ENCODE results near the gene PRSS3.
"Not testable (repeated sequence)": the region's sequence is repeated elsewhere in the genome, so short reads cannot be mapped to it uniquely, and the experiment has no call there.

Gene PRSS3

DNA sequence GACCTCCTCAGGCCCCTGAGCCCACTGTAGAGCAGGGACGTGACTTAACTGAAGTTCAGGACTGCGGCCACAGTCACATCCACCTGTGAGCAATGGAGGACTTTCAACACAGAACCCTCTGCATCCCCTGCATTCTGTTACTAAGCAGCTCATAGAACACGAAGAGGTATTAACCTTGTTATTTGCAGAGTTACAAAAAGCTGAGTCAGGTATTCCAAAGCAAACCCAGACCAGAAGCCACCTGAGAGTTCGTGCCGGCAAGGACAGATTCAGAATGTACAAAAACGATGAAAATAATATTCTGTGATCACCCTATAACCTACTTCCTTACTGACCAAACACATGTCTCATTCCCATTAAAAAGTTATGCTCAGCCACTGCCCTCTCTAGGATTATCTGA is 33.0 kb upstream of the PRSS3 start:
- H3K4me1 ChIP-seq (ENCODE audit: insufficient read depth, insufficient read length), result no peaks in the 10 kb centered on the region
- H3K36me3 ChIP-seq (ENCODE audit: insufficient read depth, insufficient read length, low read length), result no peaks in the 10 kb centered on the region
- no peaks in the 10 kb centered on the region for H3K9me3 ChIP-seq (ENCODE audit: insufficient read depth, low read length)
- H3K4me3 ChIP-seq (ENCODE audit: insufficient read length, low read depth), result no peak overlapping the region
- no peak overlapping the region for H3K9ac ChIP-seq (ENCODE audit: insufficient read length, low read depth)
- no peak for TF ChIP-seq SUZ12 (IDR thresholded peaks at IDR 0.05; ENCODE audit: extremely low read depth, insufficient read depth, insufficient read length)
- no peak for TF ChIP-seq ZNF274 (IDR thresholded peaks at IDR 0.05; ENCODE audit: low read depth, low read length)
- no peak for DNase-seq (ENCODE audit: low read depth, low spot score)
- no peaks in the 10 kb centered on the region for H3K27me3 ChIP-seq (ENCODE audit: insufficient read depth, insufficient read length)

DNA sequence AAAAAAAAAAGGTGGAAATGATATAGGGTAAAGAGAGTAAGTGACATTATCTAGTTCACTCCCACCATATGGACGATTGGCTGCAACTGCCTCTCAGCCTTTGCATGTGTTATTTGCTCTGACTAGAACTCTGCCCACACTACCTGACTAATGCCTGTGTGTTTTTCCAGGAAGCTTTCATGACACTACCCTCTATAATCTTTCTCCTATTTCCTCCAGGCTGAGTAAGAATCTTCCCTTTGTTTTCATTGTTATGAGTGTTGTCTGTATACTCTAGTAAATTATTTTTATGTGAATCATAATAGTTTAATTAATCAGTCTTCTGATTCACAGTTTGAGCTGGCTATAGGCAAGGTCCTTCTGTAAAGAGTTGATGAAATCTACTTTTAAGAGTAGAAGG is 31.7 kb upstream of the PRSS3 start:
- H3K36me3 ChIP-seq (ENCODE audit: insufficient read depth, insufficient read length, low read length); H3K27me3 ChIP-seq (ENCODE audit: insufficient read depth, insufficient read length); H3K9me3 ChIP-seq (ENCODE audit: insufficient read depth, low read length); H3K4me1 ChIP-seq (ENCODE audit: insufficient read depth, insufficient read length); H3K9ac ChIP-seq (ENCODE audit: insufficient read length, low read depth); DNase-seq (ENCODE audit: low read depth, low spot score); H3K4me3 ChIP-seq (ENCODE audit: insufficient read length, low read depth): not testable (repeated sequence)

DNA sequence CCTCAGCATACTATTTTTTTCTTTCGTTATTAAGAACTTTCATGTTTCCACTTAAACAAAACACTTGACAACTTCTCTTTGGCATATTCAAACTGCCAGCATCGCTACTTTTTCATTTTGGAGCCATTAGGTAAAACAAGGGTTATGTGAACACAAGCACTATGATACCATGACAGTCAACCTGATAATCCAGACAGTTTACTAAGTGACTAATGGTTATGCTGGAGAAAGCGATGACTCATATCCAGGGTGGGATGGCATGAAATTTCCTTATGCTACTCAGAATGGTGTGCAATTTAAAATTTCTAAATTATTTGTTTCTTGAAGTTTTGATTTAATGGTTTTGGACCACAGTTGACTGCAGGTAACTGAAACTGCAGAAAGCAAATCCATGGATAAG is 29.9 kb upstream of the PRSS3 start:
- TF ChIP-seq SUZ12 (IDR thresholded peaks at IDR 0.05; ENCODE audit: extremely low read depth, insufficient read depth, insufficient read length) (no peak), ZNF274 (IDR thresholded peaks at IDR 0.05; ENCODE audit: low read depth, low read length) (no peak), YY1 (IDR thresholded peaks at IDR 0.05; ENCODE audit: insufficient read depth, insufficient read length) (no peak)
- no peak overlapping the region for H3K4me3 ChIP-seq (ENCODE audit: insufficient read length, low read depth)
- no peak for DNase-seq (ENCODE audit: low read depth, low spot score)
- H3K9ac ChIP-seq (ENCODE audit: insufficient read length, low read depth), result no peak overlapping the region
- H3K36me3 ChIP-seq (ENCODE audit: insufficient read depth, insufficient read length, low read length), result no peaks in the 10 kb centered on the region
- no peaks in the 10 kb centered on the region for H3K27me3 ChIP-seq (ENCODE audit: insufficient read depth, insufficient read length)
- no peaks in the 10 kb centered on the region for H3K9me3 ChIP-seq (ENCODE audit: insufficient read depth, low read length)
- peaks cover 2% of the 10 kb centered on the region for H3K4me1 ChIP-seq (ENCODE audit: insufficient read depth, insufficient read length)

DNA sequence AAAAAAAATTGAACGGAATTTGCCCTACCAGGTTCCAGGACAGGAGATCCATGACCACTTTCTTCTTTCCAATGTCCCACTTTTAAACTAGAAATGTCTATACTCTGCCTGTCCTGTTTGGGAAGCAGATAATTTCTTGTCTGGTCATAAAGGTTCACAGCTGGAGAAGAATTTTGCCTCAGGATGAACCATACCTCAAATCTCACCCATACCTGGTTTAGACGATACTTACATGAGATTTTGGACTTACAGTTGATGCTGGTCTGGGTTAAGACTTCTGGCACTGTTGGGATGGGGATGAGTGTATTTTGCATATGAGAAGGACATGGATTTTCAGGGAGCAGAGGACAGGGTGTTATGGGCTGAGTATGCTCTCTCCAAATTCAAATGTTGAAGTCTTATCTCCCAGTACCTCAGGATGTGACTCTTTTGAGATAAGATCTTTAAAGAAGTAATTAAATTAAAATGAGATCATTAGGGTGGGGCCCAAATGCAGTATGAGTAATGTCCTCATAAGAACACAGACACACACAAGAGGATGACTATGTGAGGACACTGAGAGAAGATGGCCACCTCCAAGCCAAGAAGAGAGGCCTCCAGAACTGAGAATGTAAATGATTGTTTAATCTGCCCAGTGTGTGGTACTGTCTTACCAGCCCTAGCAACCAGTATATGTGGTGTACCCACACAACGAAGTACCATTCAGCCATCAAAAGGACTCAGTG is 25.0 kb upstream of the PRSS3 start:
- not testable (repeated sequence) for H3K9ac ChIP-seq (ENCODE audit: insufficient read length, low read depth); H3K27me3 ChIP-seq (ENCODE audit: insufficient read depth, insufficient read length); H3K4me1 ChIP-seq (ENCODE audit: insufficient read depth, insufficient read length); H3K9me3 ChIP-seq (ENCODE audit: insufficient read depth, low read length); H3K4me3 ChIP-seq (ENCODE audit: insufficient read length, low read depth); H3K36me3 ChIP-seq (ENCODE audit: insufficient read depth, insufficient read length, low read length); DNase-seq (ENCODE audit: low read depth, low spot score)

DNA sequence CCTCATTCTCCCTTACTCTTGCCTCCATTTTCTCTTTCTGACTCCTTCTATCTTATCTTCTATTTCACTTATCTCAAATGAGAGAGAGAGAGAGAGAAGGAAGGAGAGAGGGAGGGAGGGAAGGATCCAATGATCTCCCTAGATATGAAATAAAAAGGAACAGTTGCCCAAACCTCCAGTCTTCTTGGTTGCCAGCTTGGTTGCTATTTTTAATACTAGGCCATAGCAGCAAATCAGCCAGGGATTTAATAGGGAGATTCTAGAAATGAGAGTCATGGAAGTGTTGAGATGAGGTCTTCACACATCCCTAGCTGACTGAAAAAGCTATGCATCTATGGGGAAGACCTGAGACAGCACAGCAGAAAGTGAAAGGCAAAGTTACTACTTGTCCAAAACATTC is 22.2 kb upstream of the PRSS3 start:
- not testable (repeated sequence) for H3K9ac ChIP-seq (ENCODE audit: insufficient read length, low read depth); DNase-seq (ENCODE audit: low read depth, low spot score); H3K36me3 ChIP-seq (ENCODE audit: insufficient read depth, insufficient read length, low read length); H3K4me3 ChIP-seq (ENCODE audit: insufficient read length, low read depth); H3K4me1 ChIP-seq (ENCODE audit: insufficient read depth, insufficient read length); H3K9me3 ChIP-seq (ENCODE audit: insufficient read depth, low read length); H3K27me3 ChIP-seq (ENCODE audit: insufficient read depth, insufficient read length)

DNA sequence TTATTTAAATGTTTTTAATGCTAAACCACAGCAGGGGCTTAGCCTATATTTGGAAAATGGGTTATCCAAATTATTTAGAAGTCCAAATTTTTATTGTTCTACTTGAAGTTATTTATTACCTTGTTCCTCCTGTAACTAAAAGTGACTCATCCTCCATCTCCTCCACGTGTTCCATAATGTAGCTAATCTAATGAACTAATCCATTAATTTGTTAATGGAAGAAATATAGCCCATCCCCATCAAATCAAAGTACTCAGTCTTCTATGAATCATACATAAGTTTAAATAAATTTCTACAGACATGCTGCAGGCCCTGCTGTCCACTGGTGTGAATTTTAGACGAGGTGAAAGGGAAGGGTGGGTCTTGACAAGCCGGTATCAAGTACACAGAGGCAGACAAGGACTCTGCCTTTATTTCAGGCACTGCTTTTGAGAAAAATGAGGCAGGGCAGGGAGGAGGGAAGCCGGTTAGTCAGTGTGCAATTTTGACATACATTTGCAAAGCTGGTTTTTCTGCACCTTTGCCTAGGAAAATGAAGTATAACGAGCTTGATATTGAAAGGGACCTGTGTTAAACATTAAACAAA is 21.2 kb upstream of the PRSS3 start:
- DNase-seq (ENCODE audit: low read depth, low spot score); H3K36me3 ChIP-seq (ENCODE audit: insufficient read depth, insufficient read length, low read length); H3K27me3 ChIP-seq (ENCODE audit: insufficient read depth, insufficient read length); H3K4me3 ChIP-seq (ENCODE audit: insufficient read length, low read depth); H3K4me1 ChIP-seq (ENCODE audit: insufficient read depth, insufficient read length); H3K9ac ChIP-seq (ENCODE audit: insufficient read length, low read depth); H3K9me3 ChIP-seq (ENCODE audit: insufficient read depth, low read length): not testable (repeated sequence)

DNA sequence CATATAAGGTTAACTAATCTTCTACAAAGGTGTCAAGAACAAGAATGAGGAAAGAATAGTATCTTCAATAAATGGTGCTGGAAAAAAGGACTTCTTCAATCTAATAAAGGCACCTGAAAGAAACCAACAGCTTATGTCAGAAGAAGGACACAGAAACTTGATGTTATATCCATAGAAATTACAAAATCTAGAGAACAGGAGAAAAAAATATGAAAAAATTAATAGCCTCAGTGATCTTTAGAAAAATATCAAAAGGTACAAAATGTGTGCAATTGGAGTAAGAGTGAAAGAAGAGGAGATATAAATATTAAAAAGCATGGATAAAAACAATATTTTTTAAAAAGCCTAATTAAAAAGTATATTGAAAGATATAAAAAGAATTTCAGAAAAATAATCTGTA is 18.8 kb upstream of the PRSS3 start:
- H3K9ac ChIP-seq (ENCODE audit: insufficient read length, low read depth), result no peak overlapping the region
- no peaks in the 10 kb centered on the region for H3K27me3 ChIP-seq (ENCODE audit: insufficient read depth, insufficient read length)
- DNase-seq (ENCODE audit: low read depth, low spot score), result no peak
- H3K36me3 ChIP-seq (ENCODE audit: insufficient read depth, insufficient read length, low read length), result no peaks in the 10 kb centered on the region
- no peaks in the 10 kb centered on the region for H3K4me1 ChIP-seq (ENCODE audit: insufficient read depth, insufficient read length)
- H3K9me3 ChIP-seq (ENCODE audit: insufficient read depth, low read length), result no peaks in the 10 kb centered on the region
- no peak overlapping the region for H3K4me3 ChIP-seq (ENCODE audit: insufficient read length, low read depth)
- TF ChIP-seq YY1 (IDR thresholded peaks at IDR 0.05; ENCODE audit: insufficient read depth, insufficient read length) (no peak), SUZ12 (IDR thresholded peaks at IDR 0.05; ENCODE audit: extremely low read depth, insufficient read depth, insufficient read length) (no peak), ZNF274 (IDR thresholded peaks at IDR 0.05; ENCODE audit: low read depth, low read length) (no peak)

DNA sequence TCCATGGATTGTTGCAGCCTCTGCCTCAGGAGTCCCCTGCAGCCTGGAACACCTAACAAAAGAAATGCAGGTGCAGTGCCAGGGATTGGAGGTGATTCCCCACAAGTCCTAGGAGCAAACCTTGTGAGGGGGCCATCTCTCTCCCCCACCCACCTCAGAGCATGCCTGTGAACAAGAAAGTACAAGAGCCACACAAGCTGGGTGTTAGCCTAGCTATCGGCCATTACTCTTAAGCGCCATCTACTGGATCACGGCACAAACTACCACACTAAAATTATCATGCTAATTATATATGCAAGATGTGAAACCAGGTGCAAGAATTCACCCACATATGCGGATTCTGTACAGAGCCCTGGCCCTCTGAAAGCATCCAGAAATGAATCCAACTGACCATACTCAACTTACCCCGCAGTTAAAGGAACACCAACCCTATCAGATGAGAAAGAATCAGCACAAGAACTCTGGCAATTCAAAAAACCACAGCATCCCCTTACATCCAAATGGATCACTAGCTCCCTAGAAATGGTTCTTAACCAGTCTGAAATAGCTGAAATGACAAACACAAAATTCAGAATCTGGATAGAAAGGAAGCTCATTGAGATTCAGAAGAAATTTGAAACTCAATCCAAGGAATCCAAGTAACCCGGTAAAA is 16.5 kb upstream of the PRSS3 start:
- no peaks in the 10 kb centered on the region for H3K4me1 ChIP-seq (ENCODE audit: insufficient read depth, insufficient read length)

More for the DNA sequence above, 16.5 kb upstream of the PRSS3 start:
- Histone ChIP-seq H3K36me3 (ENCODE audit: insufficient read depth, insufficient read length, low read length) (no peaks in the 10 kb centered on the region), H3K9ac (ENCODE audit: insufficient read length, low read depth) (peak overlapping the region; percentile 27), H3K4me3 (ENCODE audit: insufficient read length, low read depth) (no peak overlapping the region), H3K9me3 (ENCODE audit: insufficient read depth, low read length) (no peaks in the 10 kb centered on the region), H3K27me3 (ENCODE audit: insufficient read depth, insufficient read length) (no peaks in the 10 kb centered on the region)
- TF ChIP-seq ZNF274 (IDR thresholded peaks at IDR 0.05; ENCODE audit: low read depth, low read length) (no peak), YY1 (IDR thresholded peaks at IDR 0.05; ENCODE audit: insufficient read depth, insufficient read length) (no peak), SUZ12 (IDR thresholded peaks at IDR 0.05; ENCODE audit: extremely low read depth, insufficient read depth, insufficient read length) (no peak)
- DNase-seq (ENCODE audit: low read depth, low spot score), result peak; percentile 50
